HG02970 (cell line): ENCODE results near the gene STX17.
"Not testable (repeated sequence)": the region's sequence is repeated elsewhere in the genome, so short reads cannot be mapped to it uniquely, and the experiment has no call there.

Experiments used
- ATAC-seq: cut with Tn5 transposase; IDR thresholded peaks from one replicate; pipeline ENCODE4 v1.9.1; 2021; ENCODE audit warnings: mild to moderate bottlenecking, moderate library complexity, moderate number of reproducible peaks; ENCODE audit not compliant: unreplicated experiment, low FRiP score

The STX17 gene

DNA sequence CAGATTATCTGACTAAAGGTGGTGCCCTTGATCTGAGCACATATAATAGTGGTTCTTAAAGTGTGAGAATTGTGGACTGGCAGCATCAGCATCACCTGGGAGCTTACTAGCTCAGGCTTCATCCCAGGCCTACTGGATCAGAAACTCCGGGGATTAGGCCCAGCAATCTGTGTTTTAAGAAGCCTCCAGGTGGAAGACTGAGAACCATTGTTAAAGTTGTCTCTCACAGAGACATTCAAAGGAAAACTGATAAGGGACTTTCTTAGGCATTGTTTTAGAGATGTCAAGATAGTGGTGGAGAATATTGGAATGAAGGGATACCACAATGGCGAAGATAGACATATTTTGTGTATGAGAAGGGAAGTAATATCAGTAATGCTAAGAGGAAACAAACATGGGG lies 59.5 kb downstream of the STX17 start:
- ATAC-seq: no peak

- ATAC-seq: no peak
Measured at GRCh38 chr9:99966716-99967115, 60.3 kb downstream of the STX17 start.

DNA sequence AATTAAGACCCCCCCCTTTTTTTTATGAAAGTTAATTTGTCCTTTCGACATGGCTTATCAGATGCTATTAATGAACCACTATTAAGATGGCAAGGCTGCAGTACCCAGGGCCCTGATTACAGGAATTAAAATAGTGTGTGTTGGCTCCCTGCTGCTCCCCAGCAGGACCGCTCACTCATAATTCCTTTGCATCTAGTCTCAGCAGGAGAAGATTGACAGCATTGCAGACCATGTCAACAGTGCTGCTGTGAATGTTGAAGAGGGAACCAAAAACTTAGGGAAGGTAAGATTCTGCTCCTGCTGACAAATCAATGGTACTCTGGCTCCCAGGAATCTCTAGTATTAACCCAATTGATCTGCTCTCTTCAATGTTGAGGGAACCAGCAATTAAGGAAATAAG lies 61.0 kb downstream of the STX17 start:
- no peak for ATAC-seq

- no peak for ATAC-seq
Measured at GRCh38 chr9:99970481-99970880, 64.0 kb downstream of the STX17 start.

- ATAC-seq: no peak
Measured at GRCh38 chr9:99971410-99971809, 65.0 kb downstream of the STX17 start.

DNA sequence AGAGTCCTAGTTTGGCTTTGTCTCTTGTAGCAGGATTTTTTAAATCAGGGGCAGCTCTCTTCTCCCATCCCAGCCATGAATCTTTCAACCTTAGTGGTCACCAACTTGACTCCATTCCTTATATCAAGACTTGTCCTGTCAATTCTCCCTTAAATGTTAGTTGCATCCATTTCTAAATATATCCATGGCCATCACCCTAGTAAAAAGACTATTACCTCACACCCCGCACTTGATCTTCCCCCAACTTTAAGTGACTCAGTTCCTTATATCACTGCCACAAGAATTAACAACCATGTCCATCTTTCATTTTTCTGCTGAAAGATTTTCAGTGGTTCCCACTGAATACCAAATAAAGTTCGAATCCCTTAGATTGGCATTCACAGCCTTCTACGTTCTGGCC lies 67.0 kb downstream of the STX17 start:
- ATAC-seq: no peak

- ATAC-seq: no peak
Measured at GRCh38 chr9:99977033-99977792, 70.8 kb downstream of the STX17 start.

DNA sequence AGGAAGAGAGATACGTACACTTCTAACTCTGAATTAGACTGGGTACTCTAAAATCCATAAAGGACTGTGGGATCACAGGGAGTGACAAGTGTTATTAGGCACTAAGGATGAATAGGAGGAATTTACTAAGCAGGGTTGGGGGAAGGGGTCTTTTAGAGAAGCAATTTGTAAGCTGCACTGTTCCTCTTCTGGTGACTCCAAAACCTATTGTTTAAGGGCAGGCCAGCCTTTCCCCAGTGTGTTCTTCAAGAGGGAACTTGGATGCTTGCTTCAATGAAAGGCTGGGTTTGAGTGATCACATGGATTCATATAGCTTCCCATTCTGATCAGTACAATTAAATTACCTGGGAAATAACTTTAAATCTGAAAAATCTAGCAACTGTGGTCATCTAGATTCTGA lies 71.8 kb downstream of the STX17 start:
- no peak for ATAC-seq

DNA sequence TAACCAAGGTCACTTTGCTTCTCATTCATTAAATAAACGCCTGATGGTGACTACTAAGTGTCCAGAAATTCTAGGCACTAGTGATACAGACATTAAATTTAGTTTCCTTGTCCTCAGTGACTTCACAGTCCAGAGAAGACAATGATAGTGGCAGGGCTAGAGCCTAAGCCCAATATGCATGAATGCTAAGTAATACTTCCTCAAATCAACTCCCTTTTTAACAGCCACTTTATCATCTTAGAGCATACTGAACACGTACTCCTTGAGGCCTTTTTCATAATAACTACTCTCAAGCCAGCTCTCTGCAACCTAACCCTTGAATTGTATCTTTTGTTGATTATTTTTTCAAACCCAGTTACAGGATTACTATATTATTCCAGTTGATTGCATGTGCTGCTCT lies 74.1 kb downstream of the STX17 start:
- ATAC-seq: no peak

DNA sequence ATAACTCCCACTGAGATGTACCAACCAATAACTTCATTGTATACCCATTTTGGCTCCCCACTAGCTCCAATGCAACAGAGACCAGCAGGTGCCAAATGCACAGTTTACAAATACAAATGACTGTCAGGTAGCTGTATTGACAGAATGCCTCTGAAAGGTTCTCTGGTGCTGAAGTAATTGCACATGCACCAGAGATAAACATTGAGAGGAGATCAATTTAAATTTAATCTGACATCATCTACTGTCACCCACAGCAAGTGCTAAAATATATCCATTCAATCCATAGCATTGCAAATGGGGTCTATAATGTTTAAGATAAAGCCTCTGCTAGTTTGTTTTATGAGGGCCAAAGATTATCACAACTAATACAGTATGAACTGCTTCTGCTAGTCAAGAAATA lies 80.2 kb downstream of the STX17 start:
- no peak for ATAC-seq

DNA sequence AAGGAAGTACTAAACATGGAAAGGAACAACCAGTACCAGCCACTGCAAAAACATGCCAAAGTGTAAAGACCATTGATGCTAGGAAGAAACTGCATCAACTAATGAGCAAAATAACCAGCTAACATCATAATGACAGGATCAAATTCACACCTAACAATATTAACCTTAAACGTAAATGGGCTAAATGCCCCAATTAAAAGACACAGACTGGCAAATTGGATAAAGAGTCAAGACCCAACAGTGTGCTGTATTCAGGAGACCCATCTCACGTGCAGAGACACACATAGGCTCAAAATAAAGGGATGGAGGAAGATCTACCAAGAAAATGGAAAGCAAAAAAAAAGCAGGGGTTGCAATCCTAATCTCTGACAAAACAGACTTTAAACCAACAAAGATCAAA lies 84.1 kb downstream of the STX17 start:
- ATAC-seq: not testable (repeated sequence)

DNA sequence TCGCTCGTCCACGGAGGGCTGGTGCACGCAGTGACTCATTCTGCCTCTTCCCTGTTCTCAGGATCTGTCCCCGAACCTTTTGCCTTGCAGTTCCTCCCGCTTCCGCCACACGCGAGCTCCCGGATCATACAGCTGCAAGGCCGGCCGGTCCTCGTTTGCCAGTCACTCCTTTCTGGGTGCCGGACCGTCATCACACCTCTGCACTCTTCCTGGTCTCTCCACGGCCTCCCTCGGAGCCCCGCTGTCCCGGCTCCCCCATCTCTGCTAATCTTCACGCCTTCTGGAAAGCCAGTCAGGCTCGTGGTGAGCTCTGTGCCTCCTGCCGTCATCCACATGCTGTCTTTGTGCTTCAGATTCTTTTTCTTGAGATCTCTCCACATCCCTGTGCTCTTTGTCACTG lies 91.8 kb downstream of the STX17 start:
- no peak for ATAC-seq

- ATAC-seq: no peak
Measured at GRCh38 chr9:99998866-99999265, 92.4 kb downstream of the STX17 start.

- ATAC-seq: no peak
Measured at GRCh38 chr9:99999797-100000196, 93.3 kb downstream of the STX17 start.

DNA sequence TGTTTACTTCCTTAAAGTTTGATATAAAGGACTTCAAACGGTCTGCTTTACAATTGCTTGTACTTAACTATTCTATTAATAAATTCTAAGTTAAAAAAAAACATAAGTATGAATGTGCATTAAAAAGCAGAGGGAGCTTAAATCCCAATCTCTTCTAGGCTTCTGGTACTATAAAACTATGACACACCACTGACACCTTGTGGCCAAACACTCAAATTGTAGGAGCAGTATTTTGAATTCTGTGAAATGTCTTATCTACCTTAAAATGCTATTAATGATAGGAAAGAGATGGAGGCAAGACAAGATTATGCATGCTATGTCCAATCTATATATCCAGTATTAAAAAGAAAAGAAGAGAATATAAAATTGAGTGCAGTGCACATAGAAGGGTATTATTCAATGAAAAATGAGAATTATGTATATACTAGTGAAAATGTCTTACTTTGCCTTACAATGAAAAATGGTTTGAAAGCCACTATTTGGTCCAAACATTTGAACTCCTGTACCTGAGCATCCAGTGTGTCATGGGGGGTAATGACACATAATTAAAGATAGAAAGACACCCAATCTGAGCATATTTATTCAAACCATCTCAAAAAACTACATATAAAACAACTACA lies 104.7 kb downstream of the STX17 start:
- no peak for ATAC-seq

DNA sequence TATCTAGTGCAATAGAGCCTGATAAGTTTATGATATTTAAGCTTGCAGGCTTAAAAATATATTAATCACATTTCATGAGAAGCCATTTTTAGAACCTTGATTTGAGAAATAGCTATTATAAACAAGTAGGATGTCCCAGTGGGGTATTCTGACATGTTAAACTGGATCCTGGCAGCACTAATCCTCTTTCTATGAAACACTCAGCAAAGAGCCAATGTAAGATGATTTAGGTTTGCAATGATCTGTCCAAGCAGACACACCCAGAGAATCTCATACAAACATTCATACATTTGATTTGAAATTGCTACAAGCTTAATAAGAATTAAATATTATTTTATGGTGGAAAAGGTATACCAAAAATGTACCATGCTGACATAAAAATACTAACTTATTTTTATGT lies 105.8 kb downstream of the STX17 start:
- no peak for ATAC-seq

GRCh38 chr9:100013573-100013972 lies 107.1 kb downstream of the STX17 start:
- no peak for ATAC-seq

GRCh38 chr9:100014846-100015245 lies 108.4 kb downstream of the STX17 start:
- no peak for ATAC-seq

GRCh38 chr9:100019541-100019940 lies 113.1 kb downstream of the STX17 start:
- ATAC-seq: no peak
